WTC11 (cell line): ENCODE data around the gene TPM2. TPM values are rescaled to one million over a fixed set of nuclear protein-coding genes. Genes with fewer than 3 reads are reported as not detected.

Experiments
- ATAC-seq: fragments of 200-7000 bp; cut with Tn5 transposase; 2 replicates; pipeline ENCODE4 v1.10.0; 2021; ENCODE audit warnings: mild to moderate bottlenecking, moderate library complexity
- CTCF ChIA-PET: fragments of 300-600 bp; sonication (Branson Sonifier 250); formaldehyde crosslinking; loops from one replicate; lab custom pipeline; 2021; ENCODE audit warnings: antibody characterized with exemption; lab: Charles Lee
- POLR2A ChIA-PET: fragments of 350-600 bp; sonication (Branson Sonifier 250); formaldehyde crosslinking; loops from one replicate; lab custom pipeline; 2021; ENCODE audit warnings: antibody characterized with exemption; lab: Charles Lee
- DNase-seq: peaks from one replicate; pipeline ENCODE4 v3.0.0; 2021; ENCODE audit warnings: low spot score
- H3K27ac Mint-ChIP-seq: 2 replicates; pipeline ENCODE4 v1.8.0; 2021; ENCODE audit warnings: mixed read lengths
- H3K27me3 Mint-ChIP-seq: 2 replicates; pipeline ENCODE4 v1.8.0; 2021; ENCODE audit warnings: low read depth, mild to moderate bottlenecking, moderate library complexity, mixed read lengths
- H3K36me3 Mint-ChIP-seq: 2 replicates; pipeline ENCODE4 v1.8.0; 2021; ENCODE audit warnings: mixed read lengths
- H3K4me1 Mint-ChIP-seq: 2 replicates; pipeline ENCODE4 v1.8.0; 2022; ENCODE audit warnings: mixed read lengths
- H3K4me3 Mint-ChIP-seq: 2 replicates; pipeline ENCODE4 v1.8.0; 2021; ENCODE audit warnings: mild to moderate bottlenecking, moderate library complexity, mixed read lengths
- H3K9me3 Mint-ChIP-seq: 2 replicates; pipeline ENCODE4 v1.8.0; 2021; ENCODE audit warnings: mixed read lengths
- AR ChIP-seq: fragments of 250-450 bp; sonication (Bioruptor Pico); IDR thresholded peaks from 2 replicates; pipeline ENCODE4 v1.9.0; 2021; ENCODE audit warnings: mild to moderate bottlenecking
- ARID4B ChIP-seq: sonication (generic); formaldehyde crosslinking; IDR thresholded peaks from 2 replicates; pipeline ENCODE4 v1.8.0; 2023; ENCODE audit warnings: missing genetic modification reagents, mild to moderate bottlenecking, borderline replicate concordance
- CREM ChIP-seq: sonication (generic); formaldehyde crosslinking; IDR thresholded peaks from 2 replicates; pipeline ENCODE4 v1.8.1; 2022; ENCODE audit warnings: mild to moderate bottlenecking, missing genetic modification reagents, moderate library complexity
- ELF4 ChIP-seq: sonication (generic); formaldehyde crosslinking; IDR thresholded peaks from 2 replicates; pipeline ENCODE4 v1.8.1; 2022; ENCODE audit warnings: low read depth, mild to moderate bottlenecking, moderate library complexity, missing genetic modification reagents
- EMX1 ChIP-seq: fragments of 250-450 bp; sonication (Bioruptor Pico); IDR thresholded peaks from 2 replicates; pipeline ENCODE4 v1.8.0; 2021; ENCODE audit warnings: mild to moderate bottlenecking
- HMGXB4 ChIP-seq: sonication (generic); formaldehyde crosslinking; IDR thresholded peaks from 2 replicates; pipeline ENCODE4 v1.8.1; 2023; ENCODE audit warnings: mild to moderate bottlenecking, moderate library complexity, missing genetic modification reagents
- MLX ChIP-seq: sonication (generic); formaldehyde crosslinking; IDR thresholded peaks from 2 replicates; pipeline ENCODE4 v1.8.1; 2023; ENCODE audit warnings: mild to moderate bottlenecking, missing genetic modification reagents, moderate library complexity
- MYBL2 ChIP-seq: sonication (generic); formaldehyde crosslinking; IDR thresholded peaks from 2 replicates; pipeline ENCODE4 v1.8.1; 2023; ENCODE audit warnings: mild to moderate bottlenecking, moderate library complexity, missing genetic modification reagents
- NFATC4 ChIP-seq: fragments of 250-450 bp; sonication (Bioruptor Pico); IDR thresholded peaks from 2 replicates; pipeline ENCODE4 v1.9.0; 2021; ENCODE audit warnings: mild to moderate bottlenecking
- NR1H2 ChIP-seq: sonication (generic); formaldehyde crosslinking; IDR thresholded peaks from 2 replicates; pipeline ENCODE4 v1.9.0; 2021; ENCODE audit warnings: mild to moderate bottlenecking, moderate library complexity, missing genetic modification reagents
- OVOL2 ChIP-seq: fragments of 250-450 bp; sonication (Bioruptor Pico); IDR thresholded peaks from 2 replicates; pipeline ENCODE4 v1.9.0; 2021; ENCODE audit warnings: mild to moderate bottlenecking, borderline replicate concordance
- PREB ChIP-seq: sonication (generic); formaldehyde crosslinking; IDR thresholded peaks from 2 replicates; pipeline ENCODE4 v1.8.1; 2022; ENCODE audit warnings: mild to moderate bottlenecking, missing genetic modification reagents, moderate library complexity, borderline replicate concordance
- PRRX2 ChIP-seq: fragments of 250-450 bp; sonication (Bioruptor Pico); IDR thresholded peaks from 2 replicates; pipeline ENCODE4 v1.8.0; 2021; ENCODE audit warnings: mild to moderate bottlenecking
- RORB ChIP-seq: fragments of 250-450 bp; sonication (Bioruptor Pico); IDR thresholded peaks from 2 replicates; pipeline ENCODE4 v1.9.0; 2021; ENCODE audit warnings: mild to moderate bottlenecking
- total RNA-seq: library from RNA; stranded (reverse); gene quantifications from 3 replicates; pipeline ENCODE4 v1.2.3, GENCODE V29; 2021

The TPM2 gene
- total RNA-seq, 1 experiment from 2014 or later: 146 TPM

- DNase-seq (no peak), ATAC-seq (no peak)
- ChIA-PET CTCF (interaction anchor here (1.0 to 10.2 kb wide), 15 partner anchors 10 to 155 kb away, joined by 3 to 127 read pairs (median 16); partner anchors contain the start of genes CREB3, HINT2, SIT1 and TESK1), POLR2A (interaction anchor here (6.8 kb wide), 1 partner anchor 31 kb away, joined by 38 read pairs; the partner anchor contains the start of gene TPM2)
- peaks cover 39% of the 10 kb centered on the region for H3K36me3 Mint-ChIP-seq
- H3K27ac Mint-ChIP-seq: peak overlapping the region; percentile 64
- peaks cover 23% of the 10 kb centered on the region for H3K27me3 Mint-ChIP-seq
- peak overlapping the region; percentile 85 for H3K4me3 Mint-ChIP-seq
- TF ChIP-seq MLX (CRISPR knock-in tag): no peak
- TF ChIP-seq NR1H2 (CRISPR knock-in tag): no peak
- TF ChIP-seq NFATC4: no peak
- no peak for TF ChIP-seq OVOL2 (CRISPR knock-in tag)
- no peak for TF ChIP-seq PREB (CRISPR knock-in tag)
- TF ChIP-seq PRRX2 (CRISPR knock-in tag): no peak
- no peak for TF ChIP-seq ELF4 (CRISPR knock-in tag)
- TF ChIP-seq AR (CRISPR knock-in tag): no peak
- TF ChIP-seq ARID4B: no peak
- no peak for TF ChIP-seq RORB (CRISPR knock-in tag)
- no peak for TF ChIP-seq CREM
- TF ChIP-seq EMX1 (CRISPR knock-in tag): no peak
- H3K4me1 Mint-ChIP-seq: peaks cover 35% of the 10 kb centered on the region
- H3K9me3 Mint-ChIP-seq: no peaks in the 10 kb centered on the region
Measured at GRCh38 chr9:35659340-35659739, 30.4 kb downstream of the TPM2 start.

GRCh38 chr9:35658968-35659220 is 30.8 kb downstream of the TPM2 start:
- H3K9me3 Mint-ChIP-seq: no peaks in the 10 kb centered on the region
- TF ChIP-seq MYBL2 (CRISPR knock-in tag) (0 out of 2 replicates have a peak, but pooled peaks have one; percentile 1), HMGXB4 (CRISPR knock-in tag) (no peak), ARID4B (no peak)
- TF ChIP-seq, all 79 proteins: peak for 1
- H3K4me3 Mint-ChIP-seq: peak overlapping the region; percentile 85
- peaks cover 23% of the 10 kb centered on the region for H3K27me3 Mint-ChIP-seq
- no peak for DNase-seq
- H3K36me3 Mint-ChIP-seq: peaks cover 39% of the 10 kb centered on the region
- CTCF ChIA-PET: interaction anchor here (1.0 to 10.2 kb wide), 14 partner anchors 9 to 132 kb away, joined by 3 to 127 read pairs (median 13); partner anchors contain the start of genes CREB3, SIT1, TESK1 and TLN1
- peak overlapping the region; percentile 64 for H3K27ac Mint-ChIP-seq
- no peak for ATAC-seq
- POLR2A ChIA-PET: interaction anchor here (2.3 to 6.8 kb wide), 2 partner anchors 12 to 32 kb away, joined by 21 to 38 read pairs; partner anchors contain the start of gene TPM2
- H3K4me1 Mint-ChIP-seq: peaks cover 31% of the 10 kb centered on the region
